HTR-8/SVneo (cell line): ENCODE measurements around the gene ZNF579.
"Not testable (repeated sequence)": the region's sequence is repeated elsewhere in the genome, so short reads cannot be mapped to it uniquely, and the experiment has no call there.

Experiments
- DNase-seq: peaks from one replicate; pipeline ENCODE4 v3.0.0; 2011; ENCODE audit warnings: low spot score, mixed read lengths; ENCODE audit not compliant: insufficient read length
- FAIRE-seq: peaks from 2 replicates; lab custom pipeline; 2011; peaks lifted over from hg19 to GRCh38; lab: Jason Lieb, UNC

ZNF579 gene

GRCh38 chr19:55598034-55598433, 17.4 kb upstream of the ZNF579 start:
- FAIRE-seq (no peak), DNase-seq (no peak)

DNA sequence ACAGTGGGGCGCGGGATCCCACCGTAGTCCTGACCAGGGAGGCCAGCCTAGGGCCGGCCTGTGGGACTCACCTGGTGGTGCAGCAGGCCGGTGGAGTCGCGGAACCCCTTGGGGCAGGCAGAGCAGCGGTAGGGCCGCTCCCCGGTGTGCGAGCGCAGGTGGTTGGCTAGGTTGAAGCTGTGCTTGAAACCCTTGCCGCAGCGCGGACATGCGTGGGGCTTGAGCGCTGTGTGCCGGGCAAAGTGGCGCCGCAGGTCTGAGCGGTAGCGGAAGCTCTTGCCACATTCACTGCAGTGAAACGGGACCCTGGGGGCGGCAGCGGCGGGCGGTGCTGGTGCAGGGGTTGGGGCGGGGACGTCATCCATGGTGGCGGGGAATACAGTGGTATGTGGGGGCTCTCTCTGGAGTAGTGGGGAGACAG, 16.9 kb upstream of the ZNF579 start:
- FAIRE-seq (no peak), DNase-seq (no peak)

DNA sequence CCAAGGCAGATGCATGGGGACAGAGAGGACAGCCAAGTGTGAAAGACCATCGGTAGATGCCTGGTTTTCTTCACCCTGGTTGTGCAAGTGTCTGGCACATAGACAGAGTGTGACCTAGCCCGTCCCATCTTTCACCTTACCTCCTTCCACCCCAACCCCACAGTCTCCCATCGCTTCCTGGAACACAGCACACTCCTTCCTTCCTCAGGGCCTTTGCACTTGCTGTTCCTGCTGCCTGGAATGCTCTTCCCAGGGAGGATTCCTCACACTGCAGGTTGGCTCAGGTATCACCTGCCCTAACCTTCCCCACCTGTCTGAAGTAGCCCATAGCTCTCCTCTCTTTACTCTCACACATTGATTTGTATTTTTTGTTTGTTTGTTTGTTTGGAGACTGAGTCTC, 15.7 kb upstream of the ZNF579 start:
- DNase-seq (no peak), FAIRE-seq (no peak)

DNA sequence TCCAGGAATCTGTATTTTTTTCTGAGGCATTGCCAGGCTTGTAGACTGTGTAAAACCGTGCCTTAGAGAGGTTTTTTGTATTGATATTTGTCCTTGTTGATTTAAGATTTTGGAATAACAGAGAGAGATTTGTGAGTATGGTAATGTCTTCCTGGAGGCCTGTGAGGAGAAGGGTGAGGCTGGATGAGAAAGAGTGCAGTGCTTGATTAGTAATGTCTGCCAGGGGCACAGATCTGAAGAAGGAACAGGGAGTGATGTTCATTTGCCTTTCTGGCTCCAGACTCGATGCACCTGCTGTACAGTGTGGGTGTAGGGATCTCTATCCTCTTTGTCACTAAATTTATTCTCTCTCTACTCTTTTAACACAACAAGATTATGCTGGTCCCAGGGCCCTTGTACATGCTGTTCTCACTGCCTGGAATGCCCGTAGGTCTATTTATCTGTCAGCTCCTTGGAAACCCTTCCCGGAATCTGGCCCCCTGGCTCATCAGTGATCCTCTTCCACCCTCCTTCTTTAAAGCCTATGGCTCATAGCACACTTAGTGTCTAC, 14.4 kb upstream of the ZNF579 start:
- FAIRE-seq (no peak), DNase-seq (no peak)

GRCh38 chr19:55593096-55593772, 12.6 kb upstream of the ZNF579 start:
- DNase-seq (no peak), FAIRE-seq (no peak)

DNA sequence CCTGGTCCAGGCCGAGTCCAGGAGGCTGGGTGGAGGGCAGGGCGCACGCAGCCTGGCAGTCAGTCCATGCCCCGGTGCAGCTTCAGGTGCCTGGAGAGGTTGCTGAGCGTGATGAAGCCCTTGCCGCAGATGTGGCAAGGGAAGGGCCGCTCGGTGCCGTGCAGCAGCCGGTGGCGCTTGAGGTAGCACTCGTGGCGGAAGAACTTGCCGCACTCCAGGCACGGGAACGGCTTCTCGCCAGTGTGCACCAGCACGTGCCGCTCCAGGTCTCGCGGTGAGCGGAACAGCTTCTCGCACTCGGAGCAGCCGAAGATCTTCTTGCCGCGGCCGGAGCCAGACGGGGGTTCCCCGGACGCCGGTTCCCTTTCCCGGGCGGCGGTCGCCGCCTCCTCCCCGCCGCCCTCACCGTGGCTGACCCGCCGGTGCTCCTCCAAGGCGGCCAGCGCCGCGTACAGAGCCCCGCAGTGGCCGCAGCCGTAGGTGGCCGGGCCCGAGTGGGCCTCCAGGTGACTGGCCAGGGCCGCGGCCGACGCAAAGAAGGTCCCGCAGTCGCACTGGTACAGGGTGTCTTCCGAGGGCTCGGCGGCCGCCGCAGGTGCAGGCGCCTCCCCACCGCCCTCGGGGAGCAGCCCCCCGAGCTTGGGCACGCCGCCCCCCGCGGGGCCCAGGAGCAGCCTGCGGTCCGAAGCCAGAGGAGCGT, 11.9 kb upstream of the ZNF579 start:
- no peak for DNase-seq
- FAIRE-seq: no peak

DNA sequence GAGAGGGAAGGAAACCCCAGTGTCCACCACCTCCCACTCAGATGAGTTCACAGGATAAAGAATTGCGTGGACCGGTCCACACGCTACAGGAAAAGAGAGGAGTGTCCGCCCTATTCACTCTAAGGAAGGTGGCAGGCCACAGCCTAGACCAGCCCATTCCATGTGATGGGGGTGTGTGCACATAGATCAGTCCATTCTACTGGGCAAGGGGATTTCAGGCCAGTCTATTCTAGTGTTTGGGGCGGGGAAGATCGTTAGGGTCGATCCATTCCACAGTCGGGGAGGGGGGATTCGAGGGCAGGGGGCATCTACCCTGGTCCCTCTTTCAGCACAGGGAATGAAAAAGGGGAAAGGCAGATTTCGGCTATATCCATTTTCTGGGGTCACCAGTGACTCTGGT, 10.9 kb upstream of the ZNF579 start:
- FAIRE-seq: no peak
- DNase-seq: no peak

GRCh38 chr19:55590617-55591016, 10.0 kb upstream of the ZNF579 start:
- DNase-seq (no peak), FAIRE-seq (no peak)

- FAIRE-seq (peak; percentile 44), DNase-seq (no peak)
Measured at GRCh38 chr19:55590109-55590508, 9.5 kb upstream of the ZNF579 start.

DNA sequence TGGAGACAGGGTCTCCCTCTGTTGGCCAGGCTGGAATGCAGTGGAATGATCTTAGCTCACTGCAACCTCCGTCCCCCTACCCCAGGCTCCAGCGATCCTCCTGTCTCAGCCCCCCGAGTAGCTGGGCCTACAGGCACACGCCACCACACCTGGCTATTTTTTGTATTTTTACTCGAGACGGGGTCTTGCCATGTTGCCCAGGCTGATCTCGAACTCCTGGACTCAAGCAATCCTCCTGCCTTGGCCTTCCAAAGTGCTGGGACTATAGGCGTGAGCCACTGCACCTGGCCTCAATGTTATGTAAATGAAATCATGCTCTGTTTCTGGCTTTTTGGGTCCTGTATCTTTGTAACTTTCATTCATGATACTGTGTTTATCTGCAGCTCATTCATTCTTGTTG, 8.1 kb upstream of the ZNF579 start:
- DNase-seq: no peak

GRCh38 chr19:55586976-55587668, 6.5 kb upstream of the ZNF579 start:
- DNase-seq: peak; percentile 89
- peak; percentile 85 for FAIRE-seq

More for the DNA sequence above, 8.1 kb upstream of the ZNF579 start:
- no peak for FAIRE-seq

GRCh38 chr19:55585658-55586339, 5.2 kb upstream of the ZNF579 start:
- DNase-seq (peak; percentile 83), FAIRE-seq (peak; percentile 38)

DNA sequence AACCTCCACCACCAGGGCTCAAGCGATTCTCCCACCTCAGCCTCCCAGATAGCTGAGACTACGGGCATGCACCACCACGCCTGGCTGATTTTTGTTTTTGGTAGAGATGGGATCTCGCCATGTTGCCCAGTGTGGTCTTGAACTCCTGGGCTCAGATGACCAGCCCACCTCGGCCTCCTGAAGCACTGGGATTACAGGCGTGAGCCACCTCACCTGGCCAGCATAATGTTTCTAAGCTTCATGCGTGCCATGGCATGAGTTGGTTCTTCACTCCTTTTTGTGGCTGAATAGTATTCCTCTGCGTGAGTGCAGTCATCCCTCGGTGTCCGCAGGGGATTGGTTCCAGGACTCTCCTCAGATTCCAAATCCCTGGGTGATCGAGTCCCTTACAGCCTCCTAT, 4.2 kb upstream of the ZNF579 start:
- no peak for FAIRE-seq
- no peak for DNase-seq

DNA sequence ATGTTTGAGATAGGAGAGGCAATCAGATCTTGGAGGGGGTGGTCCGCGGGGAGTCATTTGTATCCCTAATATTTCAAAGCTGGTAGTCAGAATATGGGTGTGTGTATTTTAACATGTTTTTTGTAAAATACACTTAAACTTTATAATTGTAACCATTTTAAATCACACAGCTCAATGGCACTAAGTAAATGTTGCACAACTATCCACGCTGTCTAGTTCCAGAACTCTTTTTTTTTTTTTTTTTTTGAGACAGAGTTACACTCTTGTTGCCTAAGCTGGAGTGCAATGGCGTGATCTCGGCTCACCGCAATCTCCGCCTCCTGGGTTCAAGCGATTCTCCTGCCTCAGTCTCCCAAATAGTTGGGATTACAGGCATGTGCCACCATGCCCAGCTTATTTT, 3.2 kb upstream of the ZNF579 start:
- not testable (repeated sequence) for DNase-seq, FAIRE-seq

DNA sequence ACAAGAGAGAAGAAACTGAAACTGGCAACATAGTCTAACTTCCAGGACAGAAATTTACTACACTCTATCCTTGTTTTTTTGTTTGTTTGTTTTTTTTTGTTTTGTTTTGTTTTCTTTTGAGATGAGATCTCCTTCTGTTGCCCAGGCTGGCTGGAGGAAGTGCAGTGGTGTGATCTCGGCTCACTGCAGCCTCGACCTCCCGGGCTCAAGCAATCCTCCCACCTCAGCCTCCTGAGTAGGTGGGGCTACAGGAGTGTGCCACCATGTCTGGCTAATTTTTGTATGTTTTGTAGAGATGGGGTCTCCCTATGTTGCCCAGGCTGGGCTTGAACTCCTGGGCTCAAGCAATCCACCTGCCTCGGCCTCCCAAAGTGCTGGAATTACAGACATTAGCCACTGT, 1.6 kb upstream of the ZNF579 start:
- not testable (repeated sequence) for DNase-seq, FAIRE-seq

GRCh38 chr19:55581823-55582223, 1.2 kb upstream of the ZNF579 start:
- no peak for DNase-seq
- no peak for FAIRE-seq

GRCh38 chr19:55581145-55581822, 636 bp upstream of the ZNF579 start:
- FAIRE-seq (no peak), DNase-seq (no peak)

- DNase-seq: peak; percentile 20
- FAIRE-seq: no peak
Measured at GRCh38 chr19:55579766-55580621, 654 bp downstream of the ZNF579 start.
